Kasumi-1 (cell line): ENCODE data around the gene PATE2.

ENCODE experiments used
- DNase-seq, 2 experiments: peaks; one replicate each; lab custom pipeline; 2025; lab: John Stamatoyannopoulos, UW

Gene PATE2

GRCh38 chr11:125778728-125779127 lies at the start of gene PATE2:
TSS of gene PATE2 (minus strand) at chr11:125778828. CDS start at chr11:125778773, 55 bp downstream.
- DNase-seq: no peak

DNA sequence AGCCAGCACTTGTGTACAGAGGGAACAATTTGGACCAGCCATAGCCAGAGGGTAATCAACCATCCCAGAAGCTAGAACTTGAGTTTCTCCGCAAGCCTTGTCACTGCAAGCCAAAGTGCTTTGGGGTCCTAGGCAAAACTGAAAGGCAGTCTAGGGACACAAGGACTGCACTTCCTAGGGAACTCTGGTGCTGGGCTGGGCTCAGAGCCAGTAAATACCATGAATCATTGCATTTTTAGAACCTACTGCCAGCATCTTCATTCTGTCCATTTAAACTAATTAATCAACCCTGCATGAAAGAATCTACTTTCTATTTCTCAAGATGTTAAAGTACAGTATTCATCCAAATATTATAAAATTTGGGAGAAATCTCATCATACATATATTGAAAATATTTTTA lies 29.3 kb upstream of the PATE2 start:
- no peak for DNase-seq

DNA sequence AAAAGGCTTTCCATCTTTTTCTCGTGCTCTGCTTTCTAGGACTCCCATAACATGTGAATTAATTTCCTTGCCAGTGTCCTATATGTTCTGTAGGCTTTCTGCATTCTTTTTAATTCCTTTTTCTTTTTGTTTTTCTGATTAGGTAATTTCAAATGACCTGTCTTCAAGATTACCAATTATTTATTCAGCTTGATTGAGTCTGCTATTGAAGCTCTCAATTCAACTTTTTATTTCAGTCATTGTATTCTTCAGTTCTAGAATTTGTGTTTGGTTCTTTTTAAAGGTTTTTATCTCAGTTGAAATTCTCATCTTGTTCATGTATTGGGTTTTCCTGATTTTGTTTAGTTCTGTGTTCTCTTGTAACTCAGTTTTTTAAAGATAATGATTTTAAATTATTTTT lies 23.8 kb upstream of the PATE2 start:
- DNase-seq: no peak

GRCh38 chr11:125799808-125800207 lies 21.2 kb upstream of the PATE2 start:
- no peak for DNase-seq

DNA sequence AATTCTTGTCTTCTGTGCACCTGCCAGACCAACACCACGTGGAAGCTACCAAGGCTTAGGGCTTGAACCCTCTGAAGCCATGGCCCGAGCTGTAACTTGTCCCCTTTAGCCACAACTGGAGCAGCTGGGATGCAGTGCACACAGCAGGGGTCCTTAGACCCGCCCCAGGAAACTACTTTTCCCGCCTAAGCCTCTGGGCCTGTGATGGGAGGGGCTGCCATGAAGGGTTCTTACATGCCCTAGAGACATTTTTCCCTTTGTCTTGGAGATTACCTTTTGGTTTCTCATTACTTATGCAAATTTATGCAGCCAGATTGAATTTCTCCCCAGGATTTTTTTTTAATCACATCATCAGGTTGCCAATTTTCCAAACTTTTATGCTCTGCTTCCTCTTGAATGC lies 19.0 kb upstream of the PATE2 start:
- DNase-seq: no peak

DNA sequence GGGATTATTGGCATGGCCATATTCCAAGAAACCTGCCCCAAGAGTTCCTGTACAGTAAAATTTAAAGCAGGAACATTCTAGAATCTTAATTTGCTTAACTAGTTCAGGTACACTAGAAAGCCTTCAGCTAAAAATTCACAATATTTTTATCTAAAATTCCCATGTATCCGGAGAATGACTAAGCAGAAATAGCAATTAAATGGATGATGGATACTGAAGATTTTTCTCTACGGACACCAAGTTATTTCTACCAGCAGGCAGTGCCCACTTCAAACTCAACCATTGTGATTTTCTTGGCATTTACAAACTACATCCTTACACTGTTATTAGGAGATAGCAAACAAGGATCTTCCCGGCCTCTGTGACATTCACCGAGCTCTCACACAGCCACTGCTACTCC lies 12.2 kb upstream of the PATE2 start:
- no peak for DNase-seq

- DNase-seq: no peak
These were observed 9.2 kb upstream of the PATE2 start, which contains the start of gene PATE3 for GRCh38 chr11:125787827-125788226. TSS of gene PATE3 (plus strand) at chr11:125788127. CDS start at chr11:125788152, 25 bp downstream.

DNA sequence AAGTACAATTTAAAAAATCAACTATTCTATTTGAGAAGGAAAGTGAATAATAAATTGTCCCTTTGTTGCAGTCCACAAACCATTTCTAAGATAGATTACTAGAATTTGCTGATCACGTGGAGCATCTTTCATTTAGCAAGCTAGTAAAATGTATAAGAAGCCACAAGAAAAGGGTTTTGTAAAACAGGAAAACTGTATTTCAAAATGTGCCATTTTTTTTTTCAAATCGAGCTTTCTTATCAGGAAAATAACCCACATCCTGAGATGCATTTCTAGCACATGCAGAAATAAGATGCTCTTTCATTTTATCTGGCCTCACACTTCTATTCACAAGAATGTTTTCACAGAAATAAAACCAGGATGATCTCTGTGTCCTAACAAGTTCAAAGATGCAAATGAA lies 6.0 kb upstream of the PATE2 start:
- DNase-seq: no peak

DNA sequence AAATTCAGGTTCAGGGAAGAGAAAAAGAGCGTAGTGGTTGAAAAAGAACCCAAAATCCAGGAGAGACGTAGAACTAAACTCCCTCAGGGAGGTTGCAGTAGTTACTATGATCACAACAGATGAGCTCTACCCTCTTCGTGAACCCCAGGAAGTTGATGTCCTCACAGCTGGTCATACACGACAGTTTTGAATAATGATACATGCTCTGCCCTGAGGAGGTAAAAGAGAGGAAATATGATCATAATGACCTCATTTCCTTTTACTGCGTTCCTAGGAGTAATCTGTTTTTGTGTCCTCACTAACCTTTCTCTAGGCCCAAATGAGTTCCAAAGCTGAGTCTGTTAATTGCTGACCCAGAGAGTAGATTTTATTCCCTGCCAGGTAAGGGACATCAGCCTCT lies 1.3 kb downstream of the PATE2 start:
- DNase-seq: no peak

DNA sequence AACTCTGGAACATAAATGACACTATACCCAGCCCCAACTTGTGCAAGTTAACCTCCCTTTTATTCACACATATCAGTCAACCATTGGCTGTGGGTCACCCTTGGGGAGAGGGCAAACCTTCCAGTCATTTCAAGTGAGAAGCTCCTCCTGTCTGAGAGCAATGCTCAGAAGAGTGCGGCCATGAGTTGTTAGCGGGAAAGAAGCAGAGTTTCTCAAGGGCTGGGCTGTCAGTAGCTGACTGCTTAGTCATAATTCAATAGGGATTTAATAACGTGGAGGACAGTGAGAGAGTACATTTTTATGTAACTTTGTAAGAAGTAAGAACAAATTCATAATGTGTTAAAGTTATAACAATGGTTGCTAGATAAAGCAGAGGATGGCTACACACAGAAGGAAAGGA lies 5.1 kb downstream of the PATE2 start:
- DNase-seq: no peak

DNA sequence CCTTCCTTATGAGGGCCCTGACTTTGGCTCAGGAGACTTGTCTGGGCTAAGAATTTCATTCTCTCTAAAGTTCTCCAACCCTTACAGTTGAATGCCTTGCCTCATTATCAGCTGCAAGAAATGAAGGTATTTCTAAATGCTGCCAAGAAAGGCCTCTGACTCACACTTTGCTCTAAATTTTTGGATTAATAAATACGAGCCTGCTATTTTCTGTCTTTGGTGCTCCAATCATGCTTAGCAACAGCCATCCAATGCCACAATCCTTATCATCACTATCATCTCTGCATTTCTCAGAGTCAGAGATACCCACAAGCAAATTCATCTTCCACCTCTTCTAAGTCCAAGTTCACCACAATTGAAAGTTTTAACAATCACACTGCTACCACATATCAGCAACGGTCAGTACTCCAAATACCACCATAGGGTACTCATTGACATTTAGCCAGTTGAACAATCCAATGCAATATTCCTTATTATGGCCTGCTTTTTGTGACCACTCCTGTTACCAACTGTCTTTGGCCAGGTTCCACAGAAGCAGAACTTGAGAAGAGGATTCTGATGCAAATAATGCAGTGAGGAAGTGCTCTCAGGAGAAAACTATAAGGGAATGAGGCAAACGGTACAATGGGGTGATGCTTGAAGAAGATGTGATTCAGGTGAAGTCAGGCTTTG lies 5.7 kb downstream of the PATE2 start:
- DNase-seq: no peak

DNA sequence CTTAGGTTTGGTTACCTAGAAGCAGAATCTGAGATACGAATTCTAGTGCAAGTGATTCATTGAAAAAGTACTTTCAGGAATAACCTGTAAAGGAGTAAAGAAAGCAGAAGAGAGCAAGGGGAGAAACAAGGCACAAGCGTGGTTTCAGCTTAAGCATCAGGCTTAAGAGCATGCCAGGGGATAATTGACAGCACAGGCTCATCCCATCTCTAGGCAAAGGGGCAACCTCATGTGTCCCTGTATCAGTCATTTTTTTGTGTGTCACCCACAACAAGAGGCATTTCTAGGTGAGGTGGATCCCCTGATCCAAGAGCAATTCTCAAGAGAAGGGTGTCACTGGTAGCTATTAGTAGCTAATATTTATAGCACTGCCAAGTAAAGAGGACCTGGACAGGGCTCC lies 8.0 kb downstream of the PATE2 start:
- DNase-seq: no peak

GRCh38 chr11:125768336-125769046 lies 10.1 kb downstream of the PATE2 start:
- no peak for DNase-seq

GRCh38 chr11:125766251-125766650 lies 12.4 kb downstream of the PATE2 start:
- DNase-seq: no peak

DNA sequence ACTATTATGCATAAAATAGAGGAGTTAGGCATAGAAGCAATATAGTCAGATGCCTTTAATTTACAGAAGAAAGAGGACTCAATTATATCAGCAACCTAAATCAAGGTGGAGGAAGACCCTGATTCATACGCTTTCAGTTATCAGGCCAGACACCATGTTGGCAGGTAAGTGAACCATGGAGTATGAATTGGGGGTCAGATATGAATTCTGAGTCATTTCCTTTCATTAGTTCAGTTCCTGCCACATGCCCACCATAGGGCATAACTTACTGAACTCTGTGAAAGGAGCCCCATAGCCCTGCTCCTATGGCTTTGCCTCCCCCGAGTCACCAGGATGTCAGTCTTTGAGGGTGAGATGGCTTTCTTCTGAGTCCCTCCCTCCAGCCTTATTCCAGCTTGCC lies 15.1 kb downstream of the PATE2 start:
- DNase-seq: no peak

- no peak for DNase-seq
These were observed 16.2 kb downstream of the PATE2 start for GRCh38 chr11:125762445-125762844.

DNA sequence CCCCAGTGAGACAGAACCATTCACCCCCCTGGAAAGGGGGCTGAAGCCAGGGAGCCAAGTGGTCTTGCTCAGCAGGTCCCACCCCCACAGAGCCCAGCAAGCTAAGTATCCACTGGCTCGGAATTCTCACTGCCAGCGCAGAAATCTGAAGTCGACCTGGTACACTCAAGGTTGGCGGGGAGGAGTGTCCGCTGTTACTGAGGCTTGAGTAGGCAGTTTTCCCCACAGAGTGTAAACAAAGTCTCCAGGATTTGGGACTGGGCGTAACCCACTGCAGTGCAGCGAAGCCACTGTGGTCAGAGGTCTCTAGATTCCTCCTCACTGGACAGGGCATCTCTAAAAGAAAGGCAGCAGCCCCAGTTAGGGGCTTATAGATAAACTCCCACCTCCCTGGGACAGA lies 22.6 kb downstream of the PATE2 start:
- no peak for DNase-seq

DNA sequence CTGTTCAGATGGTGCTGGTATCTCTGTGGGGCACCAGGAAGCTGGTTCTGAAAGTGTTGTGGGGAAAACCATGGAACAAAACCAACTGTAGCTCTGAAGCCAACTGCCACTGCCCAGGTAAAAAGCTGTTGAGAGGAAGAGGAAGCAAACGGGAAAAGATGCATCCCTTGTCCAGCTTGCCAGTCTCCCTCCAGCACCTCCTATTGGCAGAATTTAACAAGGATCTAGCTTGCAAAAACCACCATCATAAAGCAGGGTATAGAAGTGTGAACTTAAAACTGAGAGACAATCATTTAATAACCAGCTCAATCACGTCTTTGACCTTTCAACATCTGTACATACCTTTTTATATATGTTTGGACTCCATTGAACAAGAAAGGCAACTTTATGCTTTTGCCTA lies 28.0 kb downstream of the PATE2 start:
- DNase-seq: no peak

- DNase-seq: no peak
These were observed 32.6 kb downstream of the PATE2 start, which contains the start of gene PATE1 for GRCh38 chr11:125745979-125746378. TSS of gene PATE1 (plus strand) at chr11:125746279. CDS start at chr11:125746305, 26 bp downstream.

DNA sequence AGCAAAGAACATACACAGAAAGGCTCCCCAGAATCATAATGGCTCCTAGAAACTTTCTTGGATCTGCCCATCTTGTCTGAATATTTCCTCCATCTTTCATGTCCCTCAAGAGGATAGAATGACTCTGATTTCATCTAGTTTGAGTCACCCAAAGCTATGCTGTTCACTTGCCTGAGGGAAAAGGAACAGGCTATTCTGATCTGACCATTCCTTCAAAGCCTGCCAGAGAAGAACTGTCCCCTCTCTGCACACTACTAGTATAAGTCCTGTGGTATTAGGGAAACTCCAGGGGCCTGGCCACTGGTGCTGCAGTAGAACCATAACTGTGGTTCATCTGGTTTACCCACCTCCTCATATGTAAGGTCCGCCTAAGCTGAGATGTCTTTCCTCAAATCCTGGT lies 34.9 kb downstream of the PATE2 start:
- DNase-seq: no peak

- DNase-seq: no peak
These were observed 38.0 kb downstream of the PATE2 start for GRCh38 chr11:125740617-125741016.

GRCh38 chr11:125728969-125729368 lies 49.7 kb downstream of the PATE2 start:
- no peak for DNase-seq
